ENCODE data around the gene ABHD5. TPM values are rescaled to one million over a fixed set of nuclear protein-coding genes. Genes with fewer than 3 reads are reported as not detected.
"Not testable (repeated sequence)": the region's sequence is repeated elsewhere in the genome, so short reads cannot be mapped to it uniquely, and the experiment has no call there.

Gene ABHD5
- total RNA-seq, 1 experiment from 2014 or later = 9.9 TPM

DNA sequence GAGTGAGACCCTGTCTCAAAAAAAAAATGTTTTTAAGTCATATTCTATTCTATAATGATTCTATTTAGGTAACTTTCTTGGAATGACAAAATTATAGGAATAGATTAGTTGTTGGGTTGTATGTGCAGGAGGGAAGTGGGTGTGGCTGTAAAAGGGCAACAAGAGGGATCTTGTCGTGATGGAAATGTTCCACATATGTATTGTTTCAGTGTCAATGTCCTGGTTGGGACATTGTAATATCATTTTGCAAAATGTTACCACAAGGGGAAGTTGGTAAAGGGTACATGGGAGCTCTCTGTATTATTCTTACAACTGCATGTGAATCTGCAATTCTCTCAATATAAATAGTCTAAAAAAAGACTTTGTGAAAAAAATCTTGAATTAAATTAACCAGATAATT lies 14.3 kb upstream of the ABHD5 start:
- no peak for DNase-seq (ENCODE audit: low spot score)
- Histone ChIP-seq H3K4me1 (ENCODE audit: insufficient read depth, low read length, poor library complexity, severe bottlenecking) (no peaks in the 10 kb centered on the region), H3K9me3 (ENCODE audit: low read depth, low read length, poor library complexity, severe bottlenecking) (no peaks in the 10 kb centered on the region), H3K4me3 (ENCODE audit: low read depth, low read length, poor library complexity, severe bottlenecking) (no peak overlapping the region), H3K27ac (ENCODE audit: low read depth, low read length, poor library complexity, severe bottlenecking) (no peak overlapping the region), H3K27me3 (replicated peaks; ENCODE audit: insufficient read depth, low read depth, low read length, poor library complexity) (no peaks in the 10 kb centered on the region), H3K36me3 (ENCODE audit: insufficient read depth, low read length, poor library complexity, severe bottlenecking) (no peaks in the 10 kb centered on the region)
- intact Hi-C loops (cut with micrococcal nuclease; ENCODE audit: unreplicated experiment) = no loop called here
- no TSS peak for BruUV-seq (replicated peaks)
- ChIA-PET CTCF (no interaction called here), POLR2A (ENCODE audit: low non-redundant PET) (no interaction called here)
- no peak for TF ChIP-seq EZH2 (IDR thresholded peaks at IDR 0.05; ENCODE audit: borderline replicate concordance, low read depth, low read length, poor library complexity, severe bottlenecking)
- TF ChIP-seq, protein P1, sequence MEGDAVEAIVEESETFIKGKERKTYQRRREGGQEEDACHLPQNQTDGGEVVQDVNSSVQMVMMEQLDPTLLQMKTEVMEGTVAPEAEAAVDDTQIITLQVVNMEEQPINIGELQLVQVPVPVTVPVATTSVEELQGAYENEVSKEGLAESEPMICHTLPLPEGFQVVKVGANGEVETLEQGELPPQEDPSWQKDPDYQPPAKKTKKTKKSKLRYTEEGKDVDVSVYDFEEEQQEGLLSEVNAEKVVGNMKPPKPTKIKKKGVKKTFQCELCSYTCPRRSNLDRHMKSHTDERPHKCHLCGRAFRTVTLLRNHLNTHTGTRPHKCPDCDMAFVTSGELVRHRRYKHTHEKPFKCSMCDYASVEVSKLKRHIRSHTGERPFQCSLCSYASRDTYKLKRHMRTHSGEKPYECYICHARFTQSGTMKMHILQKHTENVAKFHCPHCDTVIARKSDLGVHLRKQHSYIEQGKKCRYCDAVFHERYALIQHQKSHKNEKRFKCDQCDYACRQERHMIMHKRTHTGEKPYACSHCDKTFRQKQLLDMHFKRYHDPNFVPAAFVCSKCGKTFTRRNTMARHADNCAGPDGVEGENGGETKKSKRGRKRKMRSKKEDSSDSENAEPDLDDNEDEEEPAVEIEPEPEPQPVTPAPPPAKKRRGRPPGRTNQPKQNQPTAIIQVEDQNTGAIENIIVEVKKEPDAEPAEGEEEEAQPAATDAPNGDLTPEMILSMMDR (conservative IDR thresholded peaks at IDR 0.05; ENCODE audit: low read depth, low read length) = no peak

DNA sequence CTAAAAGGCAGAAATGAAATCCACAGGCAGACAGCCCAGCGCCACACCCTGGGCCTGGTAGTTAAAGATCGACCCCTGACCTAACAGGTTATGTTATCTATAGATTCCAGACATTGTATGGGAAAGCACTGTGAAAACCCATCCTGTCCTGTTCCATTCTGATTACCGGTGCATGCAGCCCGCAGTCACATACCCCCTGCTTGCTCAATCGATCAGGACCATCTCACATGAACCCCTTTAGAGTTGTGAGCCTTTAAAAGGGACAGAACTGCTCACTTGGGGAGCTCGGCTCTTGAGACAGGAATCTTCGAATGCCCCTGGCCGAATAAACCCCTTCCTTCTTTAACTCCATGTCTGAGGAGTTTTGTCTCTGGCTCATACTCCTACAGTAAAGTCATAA lies 12.4 kb upstream of the ABHD5 start:
- POLR2A ChIA-PET (ENCODE audit: low non-redundant PET); intact Hi-C loops (cut with micrococcal nuclease; ENCODE audit: unreplicated experiment): not testable (repeated sequence)

GRCh38 chr3:43678887-43679449 lies 11.8 kb upstream of the ABHD5 start:
- CTCF ChIA-PET; H3K9me3 ChIP-seq (ENCODE audit: low read depth, low read length, poor library complexity, severe bottlenecking); H3K4me1 ChIP-seq (ENCODE audit: insufficient read depth, low read length, poor library complexity, severe bottlenecking); intact Hi-C loops (cut with micrococcal nuclease; ENCODE audit: unreplicated experiment); POLR2A ChIA-PET (ENCODE audit: low non-redundant PET); DNase-seq (ENCODE audit: low spot score); H3K4me3 ChIP-seq (ENCODE audit: low read depth, low read length, poor library complexity, severe bottlenecking); BruUV-seq (replicated peaks); H3K36me3 ChIP-seq (ENCODE audit: insufficient read depth, low read length, poor library complexity, severe bottlenecking); H3K27ac ChIP-seq (ENCODE audit: low read depth, low read length, poor library complexity, severe bottlenecking); H3K27me3 ChIP-seq (replicated peaks; ENCODE audit: insufficient read depth, low read depth, low read length, poor library complexity): not testable (repeated sequence)

More for the DNA sequence above, 12.4 kb upstream of the ABHD5 start:
- H3K27me3 ChIP-seq (replicated peaks; ENCODE audit: insufficient read depth, low read depth, low read length, poor library complexity); H3K4me3 ChIP-seq (ENCODE audit: low read depth, low read length, poor library complexity, severe bottlenecking); H3K4me1 ChIP-seq (ENCODE audit: insufficient read depth, low read length, poor library complexity, severe bottlenecking); H3K27ac ChIP-seq (ENCODE audit: low read depth, low read length, poor library complexity, severe bottlenecking); H3K36me3 ChIP-seq (ENCODE audit: insufficient read depth, low read length, poor library complexity, severe bottlenecking); BruUV-seq (replicated peaks); CTCF ChIA-PET; H3K9me3 ChIP-seq (ENCODE audit: low read depth, low read length, poor library complexity, severe bottlenecking); DNase-seq (ENCODE audit: low spot score): not testable (repeated sequence)

DNA sequence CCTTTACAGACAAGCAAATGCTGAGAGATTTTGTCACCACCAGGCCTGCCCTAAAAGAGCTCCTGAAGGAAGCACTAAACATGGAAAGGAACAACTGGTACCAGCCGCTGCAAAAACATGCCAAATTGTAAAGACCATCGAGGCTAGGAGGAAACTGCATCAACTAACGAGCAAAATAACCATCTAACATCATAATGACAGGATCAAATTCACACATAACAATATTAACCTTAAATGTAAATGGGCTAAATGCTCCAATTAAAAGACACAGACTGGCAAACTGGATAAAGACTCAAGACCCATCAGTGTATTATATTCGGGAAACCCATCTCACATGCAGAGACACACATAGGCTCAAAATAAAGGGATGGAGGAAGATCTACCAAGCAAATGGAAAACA lies 9.9 kb upstream of the ABHD5 start:
- DNase-seq (ENCODE audit: low spot score); CTCF ChIA-PET; H3K27ac ChIP-seq (ENCODE audit: low read depth, low read length, poor library complexity, severe bottlenecking); intact Hi-C loops (cut with micrococcal nuclease; ENCODE audit: unreplicated experiment); H3K36me3 ChIP-seq (ENCODE audit: insufficient read depth, low read length, poor library complexity, severe bottlenecking); POLR2A ChIA-PET (ENCODE audit: low non-redundant PET); H3K4me1 ChIP-seq (ENCODE audit: insufficient read depth, low read length, poor library complexity, severe bottlenecking); BruUV-seq (replicated peaks); H3K9me3 ChIP-seq (ENCODE audit: low read depth, low read length, poor library complexity, severe bottlenecking); H3K27me3 ChIP-seq (replicated peaks; ENCODE audit: insufficient read depth, low read depth, low read length, poor library complexity); H3K4me3 ChIP-seq (ENCODE audit: low read depth, low read length, poor library complexity, severe bottlenecking): not testable (repeated sequence)

DNA sequence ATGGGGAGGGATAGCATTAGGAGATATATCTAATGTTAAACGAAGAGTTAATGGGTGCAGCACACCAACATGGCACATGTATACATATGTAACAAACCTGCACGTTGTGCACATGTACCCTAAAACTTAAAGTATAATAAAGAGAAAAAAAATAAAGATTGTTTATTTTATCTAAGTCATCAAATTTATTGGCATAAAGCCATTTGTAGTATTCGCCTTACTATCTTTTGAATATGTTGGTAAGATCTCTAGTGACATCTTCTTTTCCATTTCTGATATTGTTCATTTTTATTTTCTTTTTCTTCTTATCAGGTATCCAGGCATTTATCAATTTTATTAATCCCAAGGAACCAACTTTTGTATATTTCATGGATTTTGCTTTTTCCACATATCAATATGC lies 5.8 kb upstream of the ABHD5 start:
- Histone ChIP-seq H3K9me3 (ENCODE audit: low read depth, low read length, poor library complexity, severe bottlenecking) (no peaks in the 10 kb centered on the region), H3K27me3 (replicated peaks; ENCODE audit: insufficient read depth, low read depth, low read length, poor library complexity) (no peaks in the 10 kb centered on the region), H3K4me1 (ENCODE audit: insufficient read depth, low read length, poor library complexity, severe bottlenecking) (no peaks in the 10 kb centered on the region), H3K27ac (ENCODE audit: low read depth, low read length, poor library complexity, severe bottlenecking) (no peak overlapping the region), H3K4me3 (ENCODE audit: low read depth, low read length, poor library complexity, severe bottlenecking) (no peak overlapping the region), H3K36me3 (ENCODE audit: insufficient read depth, low read length, poor library complexity, severe bottlenecking) (no peaks in the 10 kb centered on the region)
- POLR2A ChIA-PET (ENCODE audit: low non-redundant PET) = no interaction called here
- TF ChIP-seq, protein P1 (conservative IDR thresholded peaks at IDR 0.05; ENCODE audit: low read depth, low read length) = no peak
- TF ChIP-seq EZH2 (IDR thresholded peaks at IDR 0.05; ENCODE audit: borderline replicate concordance, low read depth, low read length, poor library complexity, severe bottlenecking) = no peak
- no peak for DNase-seq (ENCODE audit: low spot score)
- CTCF ChIA-PET = no interaction called here
- intact Hi-C loops (cut with micrococcal nuclease; ENCODE audit: unreplicated experiment) = no loop called here
- BruUV-seq (replicated peaks) = no TSS peak
